SJSA1 (cell line): ENCODE results near the gene PLPPR5. TPM values are rescaled to one million over a fixed set of nuclear protein-coding genes. Genes with fewer than 3 reads are reported as not detected.

Experiments used
- DNase-seq, 2 experiments: peaks; one replicate each; pipeline ENCODE4 v3.0.0-alpha.2; 2015 to 2020; ENCODE audit warnings: low spot score in 2 of 2, low read depth in 1 of 2
- H3K27ac ChIP-seq: fragments of 250-450 bp; sonication (Bioruptor Pico); 2 replicates; pipeline ENCODE4 v1.5.1; 2020; ENCODE audit warnings: mild to moderate bottlenecking, moderate library complexity
- H3K27me3 ChIP-seq: fragments of 250-450 bp; sonication (Bioruptor Pico); replicated peaks from 2 replicates; pipeline ENCODE4 v1.5.1; 2020; ENCODE audit warnings: mild to moderate bottlenecking, moderate library complexity
- H3K36me3 ChIP-seq: fragments of 250-450 bp; sonication (Bioruptor Pico); 2 replicates; pipeline ENCODE4 v1.5.1; 2020; ENCODE audit warnings: mild to moderate bottlenecking
- H3K4me1 ChIP-seq: fragments of 250-450 bp; sonication (Bioruptor Pico); replicated peaks from 2 replicates; pipeline ENCODE4 v1.6.1; 2021; ENCODE audit warnings: mild to moderate bottlenecking
- H3K4me3 ChIP-seq: fragments of 250-450 bp; sonication (Bioruptor Pico); 2 replicates; pipeline ENCODE4 v1.5.1; 2020; ENCODE audit warnings: mild to moderate bottlenecking
- H3K9me3 ChIP-seq: fragments of 250-450 bp; sonication (Bioruptor Pico); replicated peaks from 2 replicates; pipeline ENCODE4 v1.5.1; 2020; ENCODE audit warnings: mild to moderate bottlenecking
- total RNA-seq: library from RNA; depleted of rRNA; stranded (reverse); fragments of >200 nt; shearing (Covaris generic); gene quantifications from 2 replicates; pipeline ENCODE4 v1.2.3, GENCODE V29; 2014

PLPPR5 gene
- total RNA-seq, 1 experiment from 2014 or later: not detected

- H3K36me3 ChIP-seq: no peaks in the 10 kb centered on the region
- no peaks in the 10 kb centered on the region for H3K4me1 ChIP-seq
- H3K4me3 ChIP-seq: no peak overlapping the region
- no peak overlapping the region for H3K27ac ChIP-seq
- H3K9me3 ChIP-seq: no peaks in the 10 kb centered on the region
- no peak for DNase-seq
- no peaks in the 10 kb centered on the region for H3K27me3 ChIP-seq
Observed at GRCh38 chr1:98949166-98949565, 55.5 kb downstream of the PLPPR5 start.

GRCh38 chr1:98947071-98947470, 57.6 kb downstream of the PLPPR5 start:
- no peak for DNase-seq
- no peaks in the 10 kb centered on the region for H3K27me3 ChIP-seq

GRCh38 chr1:98940722-98941079, 64.0 kb downstream of the PLPPR5 start:
- Histone ChIP-seq H3K4me1 (no peaks in the 10 kb centered on the region), H3K27ac (no peak overlapping the region), H3K27me3 (no peaks in the 10 kb centered on the region), H3K36me3 (no peaks in the 10 kb centered on the region), H3K9me3 (no peaks in the 10 kb centered on the region), H3K4me3 (no peak overlapping the region)
- DNase-seq: no peak

More at GRCh38 chr1:98947071-98947470, 57.6 kb downstream of the PLPPR5 start:
- H3K9me3 ChIP-seq: no peaks in the 10 kb centered on the region
- no peaks in the 10 kb centered on the region for H3K4me1 ChIP-seq
- H3K27ac ChIP-seq: no peak overlapping the region
- H3K36me3 ChIP-seq: no peaks in the 10 kb centered on the region
- H3K4me3 ChIP-seq: no peak overlapping the region

- no peaks in the 10 kb centered on the region for H3K4me1 ChIP-seq
- no peaks in the 10 kb centered on the region for H3K36me3 ChIP-seq
- DNase-seq: no peak
- no peak overlapping the region for H3K27ac ChIP-seq
- no peak overlapping the region for H3K4me3 ChIP-seq
- no peaks in the 10 kb centered on the region for H3K9me3 ChIP-seq
- H3K27me3 ChIP-seq: no peaks in the 10 kb centered on the region
Observed at GRCh38 chr1:98940069-98940721, 64.5 kb downstream of the PLPPR5 start.

GRCh38 chr1:98939471-98939870, 65.2 kb downstream of the PLPPR5 start:
- Histone ChIP-seq H3K27me3 (no peaks in the 10 kb centered on the region), H3K27ac (no peak overlapping the region), H3K4me3 (no peak overlapping the region), H3K9me3 (no peaks in the 10 kb centered on the region), H3K4me1 (no peaks in the 10 kb centered on the region), H3K36me3 (no peaks in the 10 kb centered on the region)
- no peak for DNase-seq

- no peaks in the 10 kb centered on the region for H3K36me3 ChIP-seq
Observed at GRCh38 chr1:98937347-98937746, 67.3 kb downstream of the PLPPR5 start.

GRCh38 chr1:98932184-98932583, 72.5 kb downstream of the PLPPR5 start:
- Histone ChIP-seq H3K36me3 (no peaks in the 10 kb centered on the region), H3K4me1 (no peaks in the 10 kb centered on the region), H3K27ac (no peak overlapping the region), H3K9me3 (no peaks in the 10 kb centered on the region), H3K4me3 (no peak overlapping the region), H3K27me3 (no peaks in the 10 kb centered on the region)
- no peak for DNase-seq

More at GRCh38 chr1:98937347-98937746, 67.3 kb downstream of the PLPPR5 start:
- DNase-seq: no peak
- H3K9me3 ChIP-seq: no peaks in the 10 kb centered on the region
- no peaks in the 10 kb centered on the region for H3K4me1 ChIP-seq
- H3K4me3 ChIP-seq: no peak overlapping the region
- H3K27me3 ChIP-seq: no peaks in the 10 kb centered on the region
- no peak overlapping the region for H3K27ac ChIP-seq

- H3K4me3 ChIP-seq: no peak overlapping the region
- DNase-seq: no peak
- H3K36me3 ChIP-seq: no peaks in the 10 kb centered on the region
- no peaks in the 10 kb centered on the region for H3K27me3 ChIP-seq
- no peaks in the 10 kb centered on the region for H3K4me1 ChIP-seq
- no peak overlapping the region for H3K27ac ChIP-seq
- no peaks in the 10 kb centered on the region for H3K9me3 ChIP-seq
Observed at GRCh38 chr1:98931128-98931835, 73.4 kb downstream of the PLPPR5 start.

- H3K27me3 ChIP-seq: no peaks in the 10 kb centered on the region
- H3K36me3 ChIP-seq: no peaks in the 10 kb centered on the region
- H3K9me3 ChIP-seq: no peaks in the 10 kb centered on the region
- no peak for DNase-seq
- no peaks in the 10 kb centered on the region for H3K4me1 ChIP-seq
- no peak overlapping the region for H3K4me3 ChIP-seq
- H3K27ac ChIP-seq: no peak overlapping the region
Observed at GRCh38 chr1:98929437-98929836, 75.2 kb downstream of the PLPPR5 start.

GRCh38 chr1:98926597-98926996, 78.1 kb downstream of the PLPPR5 start:
- H3K27me3 ChIP-seq: no peaks in the 10 kb centered on the region
- no peaks in the 10 kb centered on the region for H3K9me3 ChIP-seq
- no peaks in the 10 kb centered on the region for H3K36me3 ChIP-seq
- no peak overlapping the region for H3K27ac ChIP-seq
- no peak overlapping the region for H3K4me3 ChIP-seq
- no peaks in the 10 kb centered on the region for H3K4me1 ChIP-seq
- no peak for DNase-seq

- no peak for DNase-seq
- H3K27me3 ChIP-seq: no peaks in the 10 kb centered on the region
- H3K9me3 ChIP-seq: no peaks in the 10 kb centered on the region
- H3K4me1 ChIP-seq: no peaks in the 10 kb centered on the region
- H3K27ac ChIP-seq: no peak overlapping the region
- no peak overlapping the region for H3K4me3 ChIP-seq
- no peaks in the 10 kb centered on the region for H3K36me3 ChIP-seq
Observed at GRCh38 chr1:98924977-98925376, 79.7 kb downstream of the PLPPR5 start.

GRCh38 chr1:98923667-98924066, 81.0 kb downstream of the PLPPR5 start:
- no peaks in the 10 kb centered on the region for H3K27me3 ChIP-seq
- H3K27ac ChIP-seq: no peak overlapping the region
- DNase-seq: no peak
- H3K4me1 ChIP-seq: no peaks in the 10 kb centered on the region
- H3K4me3 ChIP-seq: no peak overlapping the region
- no peaks in the 10 kb centered on the region for H3K36me3 ChIP-seq
- no peaks in the 10 kb centered on the region for H3K9me3 ChIP-seq

GRCh38 chr1:98921817-98922216, 82.8 kb downstream of the PLPPR5 start:
- H3K4me1 ChIP-seq: no peaks in the 10 kb centered on the region
- H3K36me3 ChIP-seq: no peaks in the 10 kb centered on the region
- no peaks in the 10 kb centered on the region for H3K9me3 ChIP-seq
- H3K27ac ChIP-seq: no peak overlapping the region
- H3K27me3 ChIP-seq: 0 out of 2 replicates have a peak, but pooled peaks cover 3% of the 10 kb centered on the region
- no peak overlapping the region for H3K4me3 ChIP-seq
- no peak for DNase-seq

- H3K9me3 ChIP-seq: no peaks in the 10 kb centered on the region
- H3K27ac ChIP-seq: no peak overlapping the region
- H3K4me3 ChIP-seq: no peak overlapping the region
- no peaks in the 10 kb centered on the region for H3K4me1 ChIP-seq
- DNase-seq: no peak
- H3K36me3 ChIP-seq: no peaks in the 10 kb centered on the region
- H3K27me3 ChIP-seq: peaks cover 3% of the 10 kb centered on the region; the same call in 1 of the 2 replicates
Observed at GRCh38 chr1:98920441-98921110, 84.1 kb downstream of the PLPPR5 start.
